ENCODE data around the gene PLK3.

DNA sequence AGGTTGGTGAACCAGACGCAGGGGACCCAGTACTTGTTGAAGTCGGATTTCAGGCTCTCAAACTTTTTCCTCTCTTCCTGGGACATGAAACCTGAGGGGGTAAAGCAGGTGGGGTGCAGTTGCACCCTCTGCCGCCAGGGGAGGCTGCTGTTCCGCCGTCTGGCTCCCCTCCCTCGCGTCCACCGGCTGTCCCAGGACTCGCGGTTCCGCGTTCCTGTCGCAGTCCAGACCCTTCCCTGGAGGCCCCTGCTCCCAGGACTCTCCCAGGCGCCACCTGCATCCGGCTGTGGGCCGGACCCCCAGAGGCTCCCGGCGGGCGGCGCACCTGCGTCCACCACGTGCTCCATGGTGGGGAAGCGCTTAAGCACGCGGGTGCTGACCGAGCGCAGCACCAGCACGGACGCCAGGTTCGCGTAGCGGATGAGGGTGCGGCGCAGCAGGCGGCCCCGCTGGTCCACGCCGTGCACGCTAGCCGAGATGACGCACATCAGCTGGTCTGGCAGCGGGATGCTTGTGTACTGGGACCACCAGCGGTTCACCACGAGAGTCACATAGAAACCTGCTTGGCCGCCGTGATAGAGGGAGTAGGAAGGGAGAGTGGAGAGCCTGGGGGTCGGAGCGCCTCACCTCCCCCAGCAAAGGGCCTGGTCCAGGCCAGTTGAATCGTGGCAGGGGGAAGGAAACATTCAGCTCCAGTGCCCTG, 13.9 kb upstream of the PLK3 start:
- TF ChIP-seq POLR2A (IDR thresholded peaks at IDR 0.05; ENCODE audit: low read length) (peak; percentile 40), RARB (CRISPR knock-in tag; IDR thresholded peaks at IDR 0.05) (no peak), ESRRA (IDR thresholded peaks at IDR 0.05; ENCODE audit: borderline replicate concordance, low read length) (no peak), JUN (IDR thresholded peaks at IDR 0.05) (peak in 1 of 2 experiments; percentile 56; a peak in 1 of 5 replicates)
- TF ChIP-seq, protein P1, sequence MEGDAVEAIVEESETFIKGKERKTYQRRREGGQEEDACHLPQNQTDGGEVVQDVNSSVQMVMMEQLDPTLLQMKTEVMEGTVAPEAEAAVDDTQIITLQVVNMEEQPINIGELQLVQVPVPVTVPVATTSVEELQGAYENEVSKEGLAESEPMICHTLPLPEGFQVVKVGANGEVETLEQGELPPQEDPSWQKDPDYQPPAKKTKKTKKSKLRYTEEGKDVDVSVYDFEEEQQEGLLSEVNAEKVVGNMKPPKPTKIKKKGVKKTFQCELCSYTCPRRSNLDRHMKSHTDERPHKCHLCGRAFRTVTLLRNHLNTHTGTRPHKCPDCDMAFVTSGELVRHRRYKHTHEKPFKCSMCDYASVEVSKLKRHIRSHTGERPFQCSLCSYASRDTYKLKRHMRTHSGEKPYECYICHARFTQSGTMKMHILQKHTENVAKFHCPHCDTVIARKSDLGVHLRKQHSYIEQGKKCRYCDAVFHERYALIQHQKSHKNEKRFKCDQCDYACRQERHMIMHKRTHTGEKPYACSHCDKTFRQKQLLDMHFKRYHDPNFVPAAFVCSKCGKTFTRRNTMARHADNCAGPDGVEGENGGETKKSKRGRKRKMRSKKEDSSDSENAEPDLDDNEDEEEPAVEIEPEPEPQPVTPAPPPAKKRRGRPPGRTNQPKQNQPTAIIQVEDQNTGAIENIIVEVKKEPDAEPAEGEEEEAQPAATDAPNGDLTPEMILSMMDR (IDR thresholded peaks at IDR 0.05), result peak; percentile 76
- TF ChIP-seq, protein P2, sequence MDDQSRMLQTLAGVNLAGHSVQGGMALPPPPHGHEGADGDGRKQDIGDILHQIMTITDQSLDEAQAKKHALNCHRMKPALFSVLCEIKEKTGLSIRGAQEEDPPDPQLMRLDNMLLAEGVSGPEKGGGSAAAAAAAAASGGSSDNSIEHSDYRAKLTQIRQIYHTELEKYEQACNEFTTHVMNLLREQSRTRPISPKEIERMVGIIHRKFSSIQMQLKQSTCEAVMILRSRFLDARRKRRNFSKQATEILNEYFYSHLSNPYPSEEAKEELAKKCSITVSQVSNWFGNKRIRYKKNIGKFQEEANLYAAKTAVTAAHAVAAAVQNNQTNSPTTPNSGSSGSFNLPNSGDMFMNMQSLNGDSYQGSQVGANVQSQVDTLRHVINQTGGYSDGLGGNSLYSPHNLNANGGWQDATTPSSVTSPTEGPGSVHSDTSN (IDR thresholded peaks at IDR 0.05), result no peak
